ENCODE results near the gene CUX1. TPM values are rescaled to one million over a fixed set of nuclear protein-coding genes. Genes with fewer than 3 reads are reported as not detected.
A peak's percentile ranks its signal among the peaks of the same experiment; 100 is the strongest.

CUX1 gene
- total and polyA plus RNA-seq, 10 of the 15 experiments (the other 5 are each of a cell fraction or from before 2014, with no cell fraction given): 6.1 to 48.6 (median 25.9) TPM

- TF ChIP-seq ELK1 (IDR thresholded peaks at IDR 0.05; ENCODE audit: low read depth, low read length): no peak
- TF ChIP-seq ZBTB40 (IDR thresholded peaks at IDR 0.05; ENCODE audit: borderline replicate concordance): no peak
- no peak for TF ChIP-seq POLR2AphosphoS2 (IDR thresholded peaks at IDR 0.05; ENCODE audit: low read depth, low read length)
- TF ChIP-seq MYB (IDR thresholded peaks at IDR 0.05; ENCODE audit: borderline replicate concordance, low read depth, low read length): no peak
- TF ChIP-seq, protein P1, sequence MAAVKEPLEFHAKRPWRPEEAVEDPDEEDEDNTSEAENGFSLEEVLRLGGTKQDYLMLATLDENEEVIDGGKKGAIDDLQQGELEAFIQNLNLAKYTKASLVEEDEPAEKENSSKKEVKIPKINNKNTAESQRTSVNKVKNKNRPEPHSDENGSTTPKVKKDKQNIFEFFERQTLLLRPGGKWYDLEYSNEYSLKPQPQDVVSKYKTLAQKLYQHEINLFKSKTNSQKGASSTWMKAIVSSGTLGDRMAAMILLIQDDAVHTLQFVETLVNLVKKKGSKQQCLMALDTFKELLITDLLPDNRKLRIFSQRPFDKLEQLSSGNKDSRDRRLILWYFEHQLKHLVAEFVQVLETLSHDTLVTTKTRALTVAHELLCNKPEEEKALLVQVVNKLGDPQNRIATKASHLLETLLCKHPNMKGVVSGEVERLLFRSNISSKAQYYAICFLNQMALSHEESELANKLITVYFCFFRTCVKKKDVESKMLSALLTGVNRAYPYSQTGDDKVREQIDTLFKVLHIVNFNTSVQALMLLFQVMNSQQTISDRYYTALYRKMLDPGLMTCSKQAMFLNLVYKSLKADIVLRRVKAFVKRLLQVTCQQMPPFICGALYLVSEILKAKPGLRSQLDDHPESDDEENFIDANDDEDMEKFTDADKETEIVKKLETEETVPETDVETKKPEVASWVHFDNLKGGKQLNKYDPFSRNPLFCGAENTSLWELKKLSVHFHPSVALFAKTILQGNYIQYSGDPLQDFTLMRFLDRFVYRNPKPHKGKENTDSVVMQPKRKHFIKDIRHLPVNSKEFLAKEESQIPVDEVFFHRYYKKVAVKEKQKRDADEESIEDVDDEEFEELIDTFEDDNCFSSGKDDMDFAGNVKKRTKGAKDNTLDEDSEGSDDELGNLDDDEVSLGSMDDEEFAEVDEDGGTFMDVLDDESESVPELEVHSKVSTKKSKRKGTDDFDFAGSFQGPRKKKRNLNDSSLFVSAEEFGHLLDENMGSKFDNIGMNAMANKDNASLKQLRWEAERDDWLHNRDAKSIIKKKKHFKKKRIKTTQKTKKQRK (IDR thresholded peaks at IDR 0.05; ENCODE audit: low read depth, low read length): no peak
- 0 out of 2 replicates have a peak, but pooled peaks have one; percentile 22 for TF ChIP-seq CREB1 (IDR thresholded peaks at IDR 0.05; ENCODE audit: low read depth)
- TF ChIP-seq RELB (IDR thresholded peaks at IDR 0.05; ENCODE audit: low read depth): peak; percentile 95
- TF ChIP-seq MEF2A (IDR thresholded peaks at IDR 0.05; ENCODE audit: insufficient read depth, low read depth, low read length): no peak
- no peak for TF ChIP-seq NRF1 (conservative IDR thresholded peaks at IDR 0.05; ENCODE audit: low read depth, low read length)
- TF ChIP-seq RAD21 (IDR thresholded peaks at IDR 0.05; ENCODE audit: insufficient read depth, low read depth, low read length): no peak
- no peak; the same call in none of the 2 replicates for TF ChIP-seq JUNB (IDR thresholded peaks at IDR 0.05)
- peak; percentile 65; the same call in 1 of the 2 replicates for TF ChIP-seq GATAD2B (conservative IDR thresholded peaks at IDR 0.05; ENCODE audit: low read depth)
- no peak for TF ChIP-seq RBBP5 (conservative IDR thresholded peaks at IDR 0.05)
- TF ChIP-seq CREM (IDR thresholded peaks at IDR 0.05; ENCODE audit: low read depth): peak; percentile 58
- TF ChIP-seq ZBED1 (IDR thresholded peaks at IDR 0.05; ENCODE audit: borderline replicate concordance): peak; percentile 56; the same call in 1 of the 2 replicates
- TF ChIP-seq MYC (IDR thresholded peaks at IDR 0.05; ENCODE audit: insufficient read depth, insufficient read length, insufficient replicate concordance, low read length, severe bottlenecking): no peak
- TF ChIP-seq SIN3A (IDR thresholded peaks at IDR 0.05; ENCODE audit: low read depth, low read length): no peak
- no peak for TF ChIP-seq PML (IDR thresholded peaks at IDR 0.05; ENCODE audit: low read length)
Measured at GRCh38 chr7:102211590-102212550, 394.4 kb downstream of the CUX1 start (continued).
